Kidney (tissue), 14 donors: Measurements from ENCODE around the gene KCNQ1OT1. TPM values are rescaled to one million over a fixed set of nuclear protein-coding genes. Genes with fewer than 3 reads are reported as not detected.

Source experiments
- DNase-seq, 5 donors: peaks; one replicate each; pipeline ENCODE4 v3.0.0-alpha.2; 2013 to 2020
- FAIRE-seq: peaks from 2 replicates; lab custom pipeline; 2012; peaks lifted over from hg19 to GRCh38; lab: Jason Lieb, UNC
- H3K27ac ChIP-seq, 2 donors: one replicate each; pipeline ENCODE4 v1.7.0; 2013; ENCODE audit warnings: low read depth in 2 of 2, low read length in 2 of 2, inconsistent platforms in 1 of 2
- H3K27me3 ChIP-seq: one replicate; pipeline ENCODE4 v1.7.1; 2013; ENCODE audit warnings: low read length, inconsistent platforms; ENCODE audit not compliant: control insufficient read depth, insufficient read depth
- H3K36me3 ChIP-seq, 3 donors: one replicate each; pipeline versions ENCODE4 v1.7.0 to v1.7.1; 2013; ENCODE audit warnings: low read length in 3 of 3, control low read depth in 1 of 3, inconsistent platforms in 1 of 3; ENCODE audit not compliant: insufficient read depth in 3 of 3, control insufficient read depth in 2 of 3
- H3K4me1 ChIP-seq, 3 donors: one replicate each; pipeline versions ENCODE4 v1.7.0 to v1.7.1; 2013; ENCODE audit warnings: low read length in 3 of 3, inconsistent platforms in 1 of 3, low read depth in 1 of 3; ENCODE audit not compliant: control insufficient read depth in 2 of 3, insufficient read depth in 2 of 3
- H3K4me3 ChIP-seq, 3 donors: one replicate each; pipeline versions ENCODE4 v1.7.0 to v1.8.1; 2013; ENCODE audit warnings: low read length in 3 of 3, control low read depth in 1 of 3, inconsistent platforms in 1 of 3
- H3K9ac ChIP-seq, 3 donors: one replicate each; pipeline versions ENCODE4 v1.7.0 to v1.7.1; 2013; ENCODE audit warnings: low read length in 3 of 3, control low read depth in 1 of 3, inconsistent platforms in 1 of 3
- H3K9me3 ChIP-seq, 3 donors: one replicate each; pipeline versions ENCODE4 v1.7.0 to v1.7.1; 2013; ENCODE audit warnings: low read length in 3 of 3, control low read depth in 1 of 3, inconsistent platforms in 1 of 3; ENCODE audit not compliant: control insufficient read depth in 2 of 3, insufficient read depth in 1 of 3
- intact Hi-C: fragments of 100-400 bp; cut with DNase I; formaldehyde crosslinking; loops from one replicate; pipeline ENCODE4 v1.11.1; 2022
- polyA plus RNA-seq: library from polyadenylated mRNA; stranded (reverse); fragments of 350-450 nt; fragmentation: Illumina TruSeq; extraction: RNeasy Lipid Tissue Mini Kit (QIAGEN cat#74804); gene quantifications from one replicate; pipeline ENCODE4 v1.2.3, GENCODE V29; 2014; ENCODE audit warnings: low read depth, low replicate concordance; ENCODE audit not compliant: insufficient read depth
- total RNA-seq: library from RNA; stranded (reverse); fragmentation: NEBNext Ultra II Directional; extraction: Animal tissue kit (Norgen Biotek cat#: 25700); gene quantifications from one replicate; pipeline ENCODE4 v1.2.1, GENCODE V29; 2021
- TF ChIP-seq, protein P1 (sequence below): IDR thresholded peaks from 3 replicates; pipeline ENCODE4 v1.5.1; 2012; ENCODE audit warnings: mild to moderate bottlenecking, moderate library complexity, borderline replicate concordance; ENCODE audit not compliant: insufficient read depth; ENCODE audit errors: extremely low read depth
- donor health status: control.
- donor health status: control.
- donor health status: control.
- donor health status: control.
- donor health status: control.
- donor health status: DM: yes; HTN: yes; CAD: no.
- donor health status: Normal renal cell carcinoma (clear cell type).

KCNQ1OT1 gene
- total and polyA plus RNA-seq, 2 donors from 2014 or later = 0.22 to 4.4 TPM

DNA sequence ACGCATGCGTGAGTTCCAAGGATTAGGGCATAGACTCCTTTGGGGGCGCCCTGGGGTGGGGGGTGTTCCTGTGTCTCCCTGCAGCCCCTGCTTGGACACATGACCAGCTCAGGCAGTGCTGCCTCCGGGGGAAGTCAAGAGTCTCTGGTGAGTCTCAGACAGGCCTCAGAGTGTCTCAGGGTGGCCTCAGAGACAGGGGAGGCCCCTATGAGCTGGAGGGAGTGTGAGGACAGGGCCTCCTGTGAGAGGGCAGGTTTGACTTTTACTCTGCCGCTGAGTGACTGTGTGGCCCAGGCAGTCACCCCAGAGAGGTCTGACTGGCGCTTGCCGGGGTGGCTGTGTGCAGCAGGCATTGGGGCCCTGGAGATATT lies 41.2 kb upstream of the KCNQ1OT1 start:
- peaks cover 0 to 11% (median 0%) of the 10 kb centered on the region in 3 donors for H3K4me1 ChIP-seq
- no peak overlapping the region for H3K4me3 ChIP-seq
- H3K27me3 ChIP-seq = no peaks in the 10 kb centered on the region
- peak overlapping the region in 1 of 2 donors; percentile 14 for H3K27ac ChIP-seq
- TF ChIP-seq, protein P1, sequence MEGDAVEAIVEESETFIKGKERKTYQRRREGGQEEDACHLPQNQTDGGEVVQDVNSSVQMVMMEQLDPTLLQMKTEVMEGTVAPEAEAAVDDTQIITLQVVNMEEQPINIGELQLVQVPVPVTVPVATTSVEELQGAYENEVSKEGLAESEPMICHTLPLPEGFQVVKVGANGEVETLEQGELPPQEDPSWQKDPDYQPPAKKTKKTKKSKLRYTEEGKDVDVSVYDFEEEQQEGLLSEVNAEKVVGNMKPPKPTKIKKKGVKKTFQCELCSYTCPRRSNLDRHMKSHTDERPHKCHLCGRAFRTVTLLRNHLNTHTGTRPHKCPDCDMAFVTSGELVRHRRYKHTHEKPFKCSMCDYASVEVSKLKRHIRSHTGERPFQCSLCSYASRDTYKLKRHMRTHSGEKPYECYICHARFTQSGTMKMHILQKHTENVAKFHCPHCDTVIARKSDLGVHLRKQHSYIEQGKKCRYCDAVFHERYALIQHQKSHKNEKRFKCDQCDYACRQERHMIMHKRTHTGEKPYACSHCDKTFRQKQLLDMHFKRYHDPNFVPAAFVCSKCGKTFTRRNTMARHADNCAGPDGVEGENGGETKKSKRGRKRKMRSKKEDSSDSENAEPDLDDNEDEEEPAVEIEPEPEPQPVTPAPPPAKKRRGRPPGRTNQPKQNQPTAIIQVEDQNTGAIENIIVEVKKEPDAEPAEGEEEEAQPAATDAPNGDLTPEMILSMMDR = no peak
- intact Hi-C loops = no loop called here
- H3K9ac ChIP-seq = no peak overlapping the region
- FAIRE-seq (no peak), DNase-seq (peak in 2 of 5 donors; percentile 38 to 67)
- H3K36me3 ChIP-seq = no peaks in the 10 kb centered on the region
- no peaks in the 10 kb centered on the region for H3K9me3 ChIP-seq

DNA sequence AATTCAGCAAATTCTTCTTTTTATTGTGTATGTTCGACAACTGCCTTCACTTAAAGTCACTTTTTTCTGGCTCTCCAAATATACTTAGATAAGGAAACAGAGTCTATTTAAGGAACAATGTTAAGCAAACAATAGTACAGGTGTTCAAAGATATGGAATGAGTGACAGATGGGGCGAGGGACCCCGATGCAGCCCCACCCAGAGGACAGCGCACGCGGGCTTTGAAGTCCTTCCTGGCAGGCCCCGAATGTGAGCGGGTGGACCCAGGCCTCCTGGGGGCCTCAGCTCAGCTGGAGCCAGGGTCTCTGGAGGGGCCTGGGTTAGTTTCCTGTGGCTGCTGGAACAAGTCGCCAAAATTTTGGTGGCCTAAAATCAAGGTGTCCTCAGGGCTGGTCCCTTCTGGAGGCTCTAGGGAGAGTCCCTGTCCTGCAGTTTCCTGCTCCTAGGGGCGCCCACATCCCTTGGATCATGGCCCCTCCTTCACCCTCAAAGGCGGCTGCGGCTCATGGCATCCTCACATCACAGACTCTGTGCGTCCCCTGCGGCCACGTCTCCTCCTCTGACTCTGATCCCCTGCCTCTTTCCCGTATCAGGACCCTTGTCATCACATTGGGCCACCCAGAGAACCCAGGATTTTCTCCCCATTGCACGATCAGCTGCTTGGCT lies 40.6 kb upstream of the KCNQ1OT1 start:
- FAIRE-seq (no peak), DNase-seq (peak in 1 of 5 donors; percentile 57)
- Histone ChIP-seq H3K36me3 (no peaks in the 10 kb centered on the region), H3K27ac (no peak overlapping the region), H3K9me3 (no peaks in the 10 kb centered on the region), H3K4me1 (peaks cover 0 to 11% (median 0%) of the 10 kb centered on the region in 3 donors), H3K4me3 (no peak overlapping the region), H3K27me3 (no peaks in the 10 kb centered on the region), H3K9ac (no peak overlapping the region)
- intact Hi-C loops = no loop called here
- TF ChIP-seq, protein P1 = no peak

DNA sequence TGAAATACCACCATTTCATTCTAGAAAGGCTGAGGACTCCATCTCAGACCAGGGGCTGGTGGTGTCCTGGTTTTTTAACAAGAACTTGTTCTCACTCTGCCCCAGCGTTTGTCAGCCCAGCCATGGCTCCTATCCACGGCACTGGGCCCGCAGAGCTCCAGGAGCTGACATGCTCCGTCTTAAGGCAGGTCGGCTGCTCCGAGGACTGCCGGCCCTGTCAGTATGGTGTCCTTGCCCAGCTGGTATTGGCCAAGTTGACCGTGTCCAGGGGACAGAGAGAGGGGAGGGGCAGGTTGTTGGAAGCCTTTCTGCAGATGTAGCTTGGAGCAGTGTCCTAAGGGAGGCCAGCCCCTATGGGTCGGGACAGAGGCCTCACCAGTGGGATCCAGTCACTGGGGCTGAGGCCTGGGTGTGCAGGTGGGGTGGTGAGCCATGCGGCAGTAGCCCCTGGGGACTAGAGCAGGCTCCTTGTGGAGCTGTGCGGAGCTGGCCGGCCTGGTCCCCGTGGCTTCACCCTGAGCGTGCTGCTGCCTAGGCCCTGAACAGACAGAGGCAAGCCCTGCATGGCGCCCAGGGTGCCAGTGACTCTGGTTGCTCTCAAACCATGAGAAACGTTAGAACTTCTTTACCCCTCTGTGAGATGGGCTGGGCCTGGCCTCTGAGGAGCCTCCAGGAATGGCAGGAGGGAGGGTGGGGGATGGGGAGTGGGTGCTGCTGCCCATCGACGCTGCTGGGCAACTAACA lies 39.9 kb upstream of the KCNQ1OT1 start:
- no peaks in the 10 kb centered on the region for H3K36me3 ChIP-seq
- TF ChIP-seq, protein P1 = no peak
- no peak overlapping the region for H3K27ac ChIP-seq
- DNase-seq = peak in 1 of 5 donors; percentile 64
- intact Hi-C loops = no loop called here
- H3K4me1 ChIP-seq = peaks cover 0 to 11% (median 0%) of the 10 kb centered on the region in 3 donors
- no peaks in the 10 kb centered on the region for H3K27me3 ChIP-seq
- FAIRE-seq = no peak
- no peak overlapping the region for H3K4me3 ChIP-seq
- H3K9me3 ChIP-seq = no peaks in the 10 kb centered on the region
- no peak overlapping the region for H3K9ac ChIP-seq
